T1000 (cell line): ENCODE results near the gene COPS6.

Experiments
- DNase-seq: peaks from one replicate; lab custom pipeline; 2025; ENCODE audit warnings: mixed read lengths; lab: John Stamatoyannopoulos, UW

COPS6 gene

DNA sequence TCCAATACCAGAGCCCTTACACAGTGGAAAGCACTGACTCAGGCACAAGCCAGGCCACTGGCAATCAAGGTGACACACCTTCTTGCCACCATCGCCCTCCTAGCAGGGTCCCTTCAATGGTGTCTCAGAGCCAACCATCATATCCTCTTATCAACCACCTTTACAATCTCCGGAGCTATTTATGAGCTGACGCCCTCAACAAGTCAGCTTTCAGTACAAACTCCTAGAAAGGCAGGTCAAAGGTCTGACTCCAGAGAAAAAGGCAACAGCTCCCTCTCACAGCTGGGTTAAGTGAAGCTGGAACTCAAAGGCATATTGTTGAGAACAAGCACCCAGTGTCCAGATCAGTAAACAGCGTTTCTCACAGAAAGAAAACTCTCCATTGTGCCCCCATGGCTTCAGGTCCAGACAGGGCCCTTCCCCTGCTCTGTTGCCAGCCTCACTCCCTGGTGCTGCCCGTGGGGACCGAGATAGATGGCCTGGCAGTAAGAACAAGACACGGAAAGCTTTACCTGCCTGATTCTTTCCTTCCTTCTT, 9.7 kb upstream of the COPS6 start:
- DNase-seq = no peak

DNA sequence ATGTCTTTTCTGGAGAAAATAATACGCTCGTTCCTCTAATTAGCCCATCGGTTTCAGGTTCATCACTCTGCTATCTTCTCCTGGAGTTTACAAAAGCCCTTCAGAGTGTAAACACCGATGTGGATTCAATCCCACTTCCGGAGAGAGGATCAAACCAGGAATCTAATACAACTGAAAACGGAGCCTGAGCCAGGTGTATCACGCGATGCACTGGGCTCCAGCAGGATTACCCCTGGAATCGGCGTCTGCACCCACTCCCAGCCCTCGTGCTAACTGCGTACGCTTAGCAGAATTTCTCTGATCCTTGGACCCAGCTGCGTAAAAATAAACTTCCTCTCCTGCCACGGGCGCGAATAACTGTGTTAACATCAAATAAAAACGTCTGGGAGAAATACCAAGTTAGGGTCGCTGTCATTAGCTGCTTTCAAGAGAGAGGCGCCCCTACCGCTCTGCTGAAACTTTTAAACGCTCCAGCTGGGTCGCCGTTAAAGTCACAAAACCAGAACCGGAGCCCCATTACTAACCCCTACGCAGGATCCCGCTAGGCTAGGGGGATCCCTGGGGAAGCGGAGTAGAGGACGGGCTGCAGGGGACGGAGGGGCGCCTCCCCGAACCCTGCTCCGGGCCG, 7.7 kb upstream of the COPS6 start:
- no peak for DNase-seq

DNA sequence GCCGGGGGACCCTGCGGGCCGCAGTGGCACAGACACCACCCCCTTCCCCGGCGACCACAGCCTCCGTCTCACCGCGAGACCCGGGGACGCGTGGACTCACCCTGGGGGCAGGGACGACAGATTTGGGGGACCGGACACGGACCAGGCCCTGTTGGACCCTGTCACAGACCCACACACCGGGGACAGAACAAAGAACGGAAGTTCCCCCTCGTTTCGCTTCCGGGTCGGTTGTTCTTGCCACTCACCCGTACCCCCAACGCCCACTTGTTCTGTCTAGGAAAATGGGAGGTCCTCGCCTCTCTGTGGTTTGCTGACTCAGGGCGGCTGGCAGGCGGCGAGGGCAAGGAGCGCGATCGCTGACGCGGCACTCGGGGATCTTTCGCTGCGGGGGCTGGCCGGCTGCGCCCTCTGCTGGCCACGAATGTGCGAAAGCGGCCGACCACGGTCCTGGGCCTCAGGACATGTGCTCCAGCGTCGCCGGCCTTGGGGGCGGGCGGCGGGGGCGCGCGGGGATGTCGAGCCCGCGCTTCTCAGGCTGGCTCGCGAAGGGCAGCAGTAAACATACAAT, 7.2 kb upstream of the COPS6 start, which contains the start of gene ZNF3:
Gene ZNF3 (minus strand): TSS at position 189 of the 568 bp plus-strand sequence. CDS start 4,366 bp downstream, outside the sequence.
- peak; percentile 91 for DNase-seq

- DNase-seq = no peak
Observed at GRCh38 chr7:100082978-100083377, 5.8 kb upstream of the COPS6 start.

DNA sequence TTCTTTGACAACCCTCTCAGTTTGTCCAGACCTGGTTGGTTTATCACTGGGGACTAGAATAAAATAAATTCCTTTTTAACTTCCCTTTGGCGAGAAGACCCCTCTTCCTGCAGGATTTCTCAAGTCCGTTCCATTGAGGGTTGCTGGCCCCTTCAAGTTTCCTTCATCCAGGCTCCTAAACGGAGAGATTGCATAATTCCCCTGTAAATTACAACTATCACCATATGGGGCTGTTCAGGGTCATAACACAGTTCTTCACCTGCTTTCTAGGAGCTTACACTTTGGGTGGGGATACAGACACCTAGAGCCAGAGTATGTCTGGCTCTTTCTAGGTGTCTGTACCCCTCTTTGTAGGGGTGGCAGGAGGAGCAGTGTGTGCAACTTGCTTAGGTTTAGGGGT, 3.3 kb upstream of the COPS6 start:
- no peak for DNase-seq

GRCh38 chr7:100087055-100087750, 1.6 kb upstream of the COPS6 start:
- peak; percentile 8 for DNase-seq

DNA sequence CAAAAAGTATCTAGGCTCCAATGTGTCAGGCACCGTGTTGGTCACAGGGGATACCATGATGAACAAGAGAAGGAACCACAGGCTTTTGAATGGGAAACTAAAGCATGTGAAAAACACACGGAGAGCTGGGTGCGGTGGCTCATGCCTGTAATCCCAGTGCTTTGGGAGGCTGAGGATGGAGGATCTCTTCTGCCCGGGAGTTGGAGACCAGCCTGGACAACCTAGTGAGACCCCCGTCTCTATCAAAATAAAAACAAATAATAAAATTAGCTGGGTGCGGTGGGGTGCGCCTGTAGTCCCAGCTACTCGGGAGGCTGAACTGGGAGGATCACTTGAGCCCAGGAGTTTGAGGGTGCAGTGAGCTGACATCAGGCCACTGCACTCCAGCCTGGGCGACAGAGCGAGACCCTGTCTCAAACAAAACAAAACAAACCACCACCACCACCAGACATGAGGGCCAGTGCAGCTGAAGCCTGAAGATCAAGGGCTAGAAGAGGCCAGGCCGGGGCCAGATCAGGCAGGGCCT, 611 bp upstream of the COPS6 start:
- no peak for DNase-seq

DNA sequence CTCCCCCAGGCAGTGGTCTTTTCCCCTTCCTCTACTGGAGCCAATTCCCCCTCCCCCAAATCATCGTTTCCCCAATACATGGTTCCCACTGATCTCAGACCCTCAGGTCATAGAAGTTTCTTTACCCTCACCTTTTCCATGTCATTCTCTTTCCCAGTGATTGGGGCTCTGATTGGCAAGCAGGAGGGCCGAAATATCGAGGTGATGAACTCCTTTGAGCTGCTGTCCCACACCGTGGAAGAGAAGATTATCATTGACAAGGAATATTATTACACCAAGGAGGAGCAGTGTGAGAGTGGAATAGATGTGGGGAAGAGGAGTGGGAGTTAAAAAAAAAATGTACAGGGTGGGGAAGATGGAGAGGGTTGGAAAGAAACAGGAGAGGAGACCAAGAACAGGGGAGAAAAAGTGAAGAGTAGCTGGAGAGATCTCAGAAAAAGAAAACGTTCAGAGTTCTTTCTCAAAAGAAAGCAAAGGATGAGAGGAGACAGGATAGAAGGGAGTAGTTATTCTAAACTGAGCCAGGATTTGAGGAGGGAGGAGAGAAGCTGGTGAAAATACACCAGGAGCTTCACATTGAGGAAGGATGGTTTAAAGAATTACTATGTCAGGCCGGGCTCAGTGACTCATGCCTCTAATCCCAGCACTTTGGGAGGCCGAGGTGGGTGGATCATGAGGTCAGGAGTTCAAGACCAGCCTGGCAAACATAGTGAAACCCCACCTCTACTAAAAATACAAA, 858 bp downstream of the COPS6 start:
- DNase-seq = no peak

DNA sequence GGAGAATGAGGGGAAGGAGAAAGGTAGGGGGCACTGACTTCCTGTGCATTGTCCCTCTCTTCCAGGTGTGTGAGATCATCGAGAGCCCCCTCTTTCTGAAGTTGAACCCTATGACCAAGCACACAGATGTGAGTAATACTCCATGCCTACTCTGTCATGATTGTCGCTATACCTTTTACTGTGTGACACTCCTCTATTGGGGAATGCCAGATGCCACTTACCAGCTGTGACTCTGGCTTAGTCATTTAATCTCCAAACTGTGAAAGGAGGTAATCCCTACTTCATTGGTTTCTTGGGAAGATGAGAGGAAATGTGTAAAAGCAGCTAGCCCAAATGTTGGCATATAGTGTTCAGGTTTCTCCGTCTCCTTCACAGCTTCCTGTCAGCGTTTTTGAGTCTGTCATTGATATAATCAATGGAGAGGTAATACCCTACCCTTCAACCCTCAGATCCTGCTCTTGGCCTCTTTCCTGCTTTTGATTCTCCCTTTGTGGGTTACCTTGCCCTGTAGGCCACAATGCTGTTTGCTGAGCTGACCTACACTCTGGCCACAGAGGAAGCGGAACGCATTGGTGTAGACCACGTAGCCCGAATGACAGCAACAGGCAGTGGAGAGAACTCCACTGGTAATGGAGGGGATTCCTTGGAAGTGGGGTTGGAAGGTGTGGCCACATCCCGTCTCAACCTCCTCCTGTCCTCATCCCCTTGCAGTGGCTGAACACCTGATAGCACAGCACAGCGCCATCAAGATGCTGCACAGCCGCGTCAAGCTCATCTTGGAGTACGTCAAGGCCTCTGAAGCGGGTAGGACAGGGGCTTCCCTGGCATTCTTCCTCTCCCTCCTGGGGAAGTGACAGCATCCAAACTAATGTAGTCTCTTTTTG, 2.0 kb downstream of the COPS6 start:
- DNase-seq = no peak

DNA sequence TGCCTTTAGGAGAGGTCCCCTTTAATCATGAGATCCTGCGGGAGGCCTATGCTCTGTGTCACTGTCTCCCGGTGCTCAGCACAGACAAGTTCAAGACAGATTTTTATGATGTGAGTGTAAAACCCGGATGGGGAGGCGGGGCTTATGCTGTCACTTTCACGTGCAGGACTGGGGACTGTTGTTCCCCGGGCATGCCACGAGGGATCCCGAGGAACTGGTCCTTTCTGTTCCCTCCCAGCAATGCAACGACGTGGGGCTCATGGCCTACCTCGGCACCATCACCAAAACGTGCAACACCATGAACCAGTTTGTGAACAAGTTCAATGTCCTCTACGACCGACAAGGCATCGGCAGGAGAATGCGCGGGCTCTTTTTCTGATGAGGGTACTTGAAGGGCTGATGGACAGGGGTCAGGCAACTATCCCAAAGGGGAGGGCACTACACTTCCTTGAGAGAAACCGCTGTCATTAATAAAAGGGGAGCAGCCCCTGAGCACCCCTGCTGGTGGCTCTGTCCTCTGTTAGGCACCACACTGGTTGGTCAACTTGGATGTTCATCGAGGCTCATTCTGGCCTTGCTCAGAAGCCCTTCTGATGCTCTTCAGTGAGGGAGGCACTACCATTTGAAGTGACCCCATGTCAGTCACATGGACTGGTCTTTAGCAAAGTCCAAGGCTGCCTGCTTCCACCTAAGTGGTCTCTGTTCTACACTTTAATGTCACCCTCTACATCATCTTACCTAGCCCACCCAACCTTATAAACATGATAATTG, 2.8 kb downstream of the COPS6 start:
- no peak for DNase-seq

DNA sequence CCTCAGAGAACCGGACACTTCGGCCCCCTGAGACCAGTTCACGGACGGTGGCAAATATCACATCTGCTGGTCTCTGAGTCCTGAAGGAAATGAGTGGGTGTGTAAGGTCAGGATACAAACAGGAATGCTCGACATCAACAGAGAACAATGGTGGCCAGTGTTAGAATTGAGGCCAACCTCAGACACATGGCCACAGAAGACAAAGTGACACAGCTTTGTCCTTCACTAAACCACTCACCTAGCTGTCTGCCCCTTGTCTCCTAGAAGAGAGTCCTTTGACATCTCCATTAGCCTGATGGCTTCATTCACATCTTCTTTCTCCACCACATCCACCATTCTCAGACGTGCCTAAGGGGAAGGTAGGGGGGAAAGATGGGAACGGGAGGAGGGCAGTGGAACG, 4.3 kb downstream of the COPS6 start:
- DNase-seq = no peak

DNA sequence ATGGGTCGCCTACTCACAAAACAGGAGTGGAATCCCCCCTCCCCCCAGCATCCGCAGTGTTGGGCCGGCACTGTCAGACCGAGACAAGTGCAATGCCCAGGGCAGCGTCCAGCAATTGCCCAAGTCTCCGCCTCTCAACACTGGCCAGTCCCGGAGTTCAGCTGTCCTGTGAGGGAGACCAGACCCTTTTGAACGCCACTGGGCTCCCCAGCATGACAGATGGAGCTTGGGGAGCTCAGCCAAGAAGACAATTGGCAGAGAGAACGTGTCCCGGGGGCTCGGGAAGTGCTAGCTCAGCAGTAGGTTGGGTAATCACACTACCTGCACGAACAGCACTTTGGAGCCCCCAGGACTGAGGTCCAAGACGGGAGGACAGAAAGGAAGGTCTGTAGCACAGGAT, 4.7 kb downstream of the COPS6 start:
- DNase-seq = no peak

DNA sequence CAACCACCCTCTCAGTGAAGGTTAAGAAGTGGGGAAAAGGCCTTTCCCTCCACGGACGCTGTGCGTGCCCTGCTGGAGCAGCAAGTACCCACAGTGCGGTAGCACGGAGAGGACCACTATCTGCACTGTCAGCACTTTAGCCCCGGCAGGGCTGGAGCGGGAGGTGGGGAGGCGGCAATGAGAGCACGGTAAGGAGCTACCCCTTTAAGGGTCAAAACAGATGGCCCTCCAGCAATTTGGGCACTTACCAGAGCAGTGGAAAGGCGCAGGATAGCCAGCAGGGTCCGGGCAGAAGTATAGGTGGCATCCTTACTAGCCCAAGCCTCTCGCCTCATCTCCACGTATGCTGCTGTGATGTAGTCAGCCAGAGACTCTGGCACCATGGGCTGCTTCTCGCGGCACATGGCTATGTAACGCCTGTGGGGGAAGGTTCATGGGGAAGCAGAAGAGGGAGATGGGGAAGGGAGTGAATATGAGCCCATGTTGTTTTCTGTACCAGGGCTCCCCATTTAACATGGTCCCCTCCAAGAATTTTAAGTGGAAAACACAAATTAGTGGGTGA, 5.2 kb downstream of the COPS6 start:
- no peak for DNase-seq

DNA sequence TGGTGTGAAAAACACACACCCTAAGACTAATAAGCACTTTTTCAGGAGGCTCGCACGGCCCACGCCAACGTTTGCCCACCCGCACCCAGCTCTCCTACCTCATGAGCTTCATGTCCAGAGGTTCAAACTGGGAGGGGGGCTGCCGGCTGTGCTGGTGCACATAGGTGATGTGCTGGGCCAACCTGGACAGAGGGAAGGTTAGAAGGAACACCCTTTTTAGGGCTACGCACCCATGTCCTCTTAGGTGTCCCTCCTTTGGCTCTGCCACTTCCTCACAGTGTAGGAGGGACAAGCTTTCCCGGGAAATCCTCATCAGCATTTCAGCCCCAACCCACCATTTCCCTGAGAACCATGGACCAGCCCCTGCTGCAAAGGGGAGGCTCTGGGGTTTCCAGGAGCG, 6.5 kb downstream of the COPS6 start:
- no peak for DNase-seq

- no peak for DNase-seq
Observed at GRCh38 chr7:100095704-100096103, 6.9 kb downstream of the COPS6 start.

DNA sequence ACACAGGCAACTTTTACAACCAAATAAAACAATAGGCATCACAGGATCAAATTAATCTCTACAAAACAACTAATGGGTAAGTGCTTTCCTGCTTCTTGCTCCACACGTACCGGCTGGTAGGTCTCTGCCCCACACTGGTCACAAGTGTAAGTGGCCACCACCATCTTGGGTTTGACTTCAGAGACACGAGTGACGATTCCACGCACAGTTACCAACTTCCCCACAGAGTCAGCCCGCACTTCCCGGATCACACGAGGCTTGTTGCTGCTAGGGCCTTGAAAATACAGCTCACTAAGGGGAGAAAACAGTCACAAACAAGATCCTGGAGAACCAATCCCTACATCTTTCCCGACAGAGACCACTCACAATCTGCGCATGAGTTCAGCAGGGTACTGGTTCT, 10.1 kb downstream of the COPS6 start:
- no peak for DNase-seq

- DNase-seq = no peak
Observed at GRCh38 chr7:100099452-100099851, 10.7 kb downstream of the COPS6 start.

DNA sequence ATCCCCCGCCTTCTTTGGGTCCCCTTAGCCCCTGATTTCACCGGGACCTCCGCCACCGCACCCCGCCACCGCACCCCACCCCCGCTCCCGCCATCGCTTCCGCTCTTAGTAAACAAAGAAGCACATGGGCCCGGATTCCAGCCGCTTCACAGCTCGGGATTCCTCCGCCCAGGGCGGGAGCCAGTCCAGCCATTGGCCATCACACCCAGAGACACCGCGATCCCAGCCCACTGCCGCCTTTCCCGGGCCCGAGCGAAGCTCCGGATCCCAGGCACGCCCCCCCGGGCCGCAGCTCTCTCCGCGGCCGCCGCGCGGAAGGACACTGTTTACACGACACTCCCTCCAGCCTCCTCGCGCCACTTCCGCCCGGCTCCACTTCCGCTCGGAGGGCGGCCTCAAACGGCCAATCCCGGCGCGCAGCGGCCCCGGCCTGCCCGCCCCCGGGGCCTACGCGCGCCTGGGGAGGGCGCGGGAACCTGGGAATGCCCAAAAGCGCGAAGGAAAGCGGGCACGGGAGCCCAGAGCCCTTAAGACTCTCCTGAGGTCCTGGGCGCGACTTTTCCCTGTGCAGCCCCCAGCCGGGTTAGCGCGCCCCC, 11.7 kb downstream of the COPS6 start:
- peak; percentile 80 for DNase-seq

GRCh38 chr7:100101016-100101862, 12.5 kb downstream of the COPS6 start, which contains the start of the genes AP4M1 and MCM7:
AP4M1 (plus strand) TSS chr7:100101643; CDS start chr7:100101715, 72 bp downstream.
MCM7 (minus strand) TSS chr7:100101397; CDS start chr7:100101294, 103 bp downstream.
- peak; percentile 90 for DNase-seq
